Mesendoderm (in vitro differentiated cells): ENCODE data around the gene MBD6.
A peak's percentile ranks its signal among the peaks of the same experiment; 100 is the strongest.
"Not testable (repeated sequence)": the region's sequence is repeated elsewhere in the genome, so short reads cannot be mapped to it uniquely, and the experiment has no call there.

ENCODE experiments used
- DNase-seq: peaks from one replicate; pipeline ENCODE4 v3.0.0; 2013
- H2AK5ac ChIP-seq: 2 replicates; pipeline ENCODE4 v1.6.1; 2013; ENCODE audit warnings: low read length, inconsistent platforms
- H2BK120ac ChIP-seq: 2 replicates; pipeline ENCODE4 v1.6.1; 2013; ENCODE audit warnings: low read depth, mild to moderate bottlenecking, low read length, moderate library complexity, mixed read lengths
- H2BK15ac ChIP-seq: replicated peaks from 2 replicates; pipeline ENCODE4 v1.6.1; 2013; ENCODE audit warnings: low read depth, mild to moderate bottlenecking, moderate library complexity
- H2BK5ac ChIP-seq: 2 replicates; pipeline ENCODE4 v1.6.1; 2013; ENCODE audit warnings: low read length, inconsistent platforms
- H3K18ac ChIP-seq: 2 replicates; pipeline ENCODE4 v1.6.1; 2013; ENCODE audit warnings: mild to moderate bottlenecking, low read length, mixed read lengths
- H3K23ac ChIP-seq: one replicate; pipeline ENCODE4 v1.6.1; 2013; ENCODE audit warnings: low read length
- H3K27ac ChIP-seq: 2 replicates; pipeline ENCODE4 v1.5.1; 2013; ENCODE audit warnings: low read depth, mild to moderate bottlenecking, inconsistent platforms, low read length, moderate library complexity
- H3K27me3 ChIP-seq: 2 replicates; pipeline ENCODE4 v1.6.1; 2013; ENCODE audit warnings: low read length, control low read depth, mild to moderate bottlenecking, inconsistent platforms; ENCODE audit not compliant: insufficient read depth, poor library complexity
- H3K36me3 ChIP-seq: 2 replicates; pipeline ENCODE4 v1.6.1; 2013; ENCODE audit warnings: low read length, inconsistent platforms; ENCODE audit not compliant: control insufficient read depth, insufficient read depth
- H3K4ac ChIP-seq: one replicate; pipeline ENCODE4 v1.6.1; 2013; ENCODE audit warnings: low read depth, mild to moderate bottlenecking, low read length, moderate library complexity
- H3K4me1 ChIP-seq: 2 replicates; pipeline ENCODE4 v1.6.1; 2013; ENCODE audit warnings: low read depth, low read length, inconsistent platforms; ENCODE audit not compliant: control insufficient read depth
- H3K4me2 ChIP-seq: 2 replicates; pipeline ENCODE4 v1.6.1; 2013; ENCODE audit warnings: low read length
- H3K4me3 ChIP-seq: 2 replicates; pipeline ENCODE4 v1.5.1; 2013; ENCODE audit warnings: mild to moderate bottlenecking, low read length
- H3K56ac ChIP-seq: one replicate; pipeline ENCODE4 v1.6.1; 2013; ENCODE audit warnings: low read length
- H3K79me1 ChIP-seq: 2 replicates; pipeline ENCODE4 v1.6.1; 2013; ENCODE audit warnings: low read length, inconsistent platforms
- H3K79me2 ChIP-seq: 2 replicates; pipeline ENCODE4 v1.6.1; 2013; ENCODE audit warnings: mild to moderate bottlenecking, low read length; ENCODE audit not compliant: control insufficient read depth, insufficient read depth
- H3K9ac ChIP-seq: 2 replicates; pipeline ENCODE4 v1.6.1; 2013; ENCODE audit warnings: low read length, inconsistent platforms
- H4K5ac ChIP-seq: one replicate; pipeline ENCODE4 v1.6.1; 2013; ENCODE audit warnings: low read length
- H4K8ac ChIP-seq: one replicate; pipeline ENCODE4 v1.6.1; 2013; ENCODE audit warnings: low read depth, mild to moderate bottlenecking, control low read depth, low read length, moderate library complexity
- WGBS: extraction: QIAGEN DNeasy Blood & Tissue Kit; methylation state at CpG from one replicate; pipeline ENCODE4 v1.1.7; 2013; ENCODE audit warnings: low lambda C conversion rate, missing lambda C conversion rate; ENCODE audit not compliant: insufficient coverage; ENCODE audit errors: extremely low coverage; 5-methylcytosine and 5-hydroxymethylcytosine counted together

The MBD6 gene

GRCh38 chr12:57560516-57560915 is 37.9 kb downstream of the MBD6 start:
- no peak overlapping the region for H3K27ac ChIP-seq
- H3K18ac ChIP-seq, result no peak overlapping the region
- no peaks in the 10 kb centered on the region for H3K79me1 ChIP-seq
- H2AK5ac ChIP-seq, result no peak overlapping the region
- no peak overlapping the region for H2BK15ac ChIP-seq
- no peaks in the 10 kb centered on the region for H3K36me3 ChIP-seq
- H3K4ac ChIP-seq, result no peak overlapping the region
- H4K5ac ChIP-seq, result no peak overlapping the region
- H3K56ac ChIP-seq, result no peak overlapping the region
- no peaks in the 10 kb centered on the region for H3K27me3 ChIP-seq
- no peak overlapping the region for H2BK5ac ChIP-seq
- H3K4me2 ChIP-seq, result no peak overlapping the region
- no peak for DNase-seq
- H4K8ac ChIP-seq, result no peak overlapping the region
- H3K4me1 ChIP-seq, result no peaks in the 10 kb centered on the region
- H3K79me2 ChIP-seq, result no peaks in the 10 kb centered on the region
- H2BK120ac ChIP-seq, result no peak overlapping the region
- no peak overlapping the region for H3K23ac ChIP-seq
- no peak overlapping the region for H3K4me3 ChIP-seq
- no peak overlapping the region for H3K9ac ChIP-seq
- no CpG with 5 or more reads among the region's 2 CpGs for WGBS

GRCh38 chr12:57561117-57561516 is 38.5 kb downstream of the MBD6 start:
- not testable (repeated sequence) for H3K56ac ChIP-seq, H3K4me1 ChIP-seq, H2AK5ac ChIP-seq, H3K27me3 ChIP-seq, H2BK5ac ChIP-seq, DNase-seq, H3K4me2 ChIP-seq, H4K5ac ChIP-seq, H3K79me2 ChIP-seq, H3K18ac ChIP-seq, H4K8ac ChIP-seq, H3K4me3 ChIP-seq, H3K4ac ChIP-seq, H3K36me3 ChIP-seq, H3K9ac ChIP-seq, H2BK15ac ChIP-seq, H3K23ac ChIP-seq, H3K27ac ChIP-seq, H3K79me1 ChIP-seq, H2BK120ac ChIP-seq
- no CpG with 5 or more reads among the region's 1 CpG for WGBS

DNA sequence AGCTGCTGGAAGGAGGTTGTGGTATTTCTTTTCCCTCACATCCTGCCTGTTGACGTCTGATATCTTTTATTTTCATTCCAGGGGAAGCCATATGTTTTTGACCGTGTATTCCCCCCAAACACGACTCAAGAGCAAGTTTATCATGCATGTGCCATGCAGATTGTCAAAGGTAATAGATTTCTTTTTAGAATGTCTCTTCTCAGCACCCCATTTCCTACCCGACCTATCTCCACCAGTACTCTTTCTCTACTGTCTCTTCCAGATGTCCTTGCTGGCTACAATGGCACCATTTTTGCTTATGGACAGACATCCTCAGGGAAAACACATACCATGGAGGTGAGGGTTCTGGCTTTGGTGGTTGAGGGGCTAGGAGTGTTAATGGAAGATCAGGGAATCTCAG is 40.7 kb downstream of the MBD6 start:
- H2BK15ac ChIP-seq, result no peak overlapping the region
- no CpG with 5 or more reads among the region's 4 CpGs for WGBS
- no peak for DNase-seq
- H2BK120ac ChIP-seq, result no peak overlapping the region
- H3K27ac ChIP-seq, result no peak overlapping the region
- no peak overlapping the region for H4K8ac ChIP-seq
- no peaks in the 10 kb centered on the region for H3K27me3 ChIP-seq
- H3K79me1 ChIP-seq, result no peaks in the 10 kb centered on the region
- no peaks in the 10 kb centered on the region for H3K36me3 ChIP-seq
- no peaks in the 10 kb centered on the region for H3K4me1 ChIP-seq
- no peak overlapping the region for H3K4me3 ChIP-seq
- H3K4ac ChIP-seq, result no peak overlapping the region
- H2AK5ac ChIP-seq, result no peak overlapping the region
- H3K23ac ChIP-seq, result no peak overlapping the region
- H3K18ac ChIP-seq, result no peak overlapping the region
- no peaks in the 10 kb centered on the region for H3K79me2 ChIP-seq
- no peak overlapping the region for H4K5ac ChIP-seq
- no peak overlapping the region for H2BK5ac ChIP-seq
- no peak overlapping the region for H3K9ac ChIP-seq
- H3K4me2 ChIP-seq, result no peak overlapping the region
- no peak overlapping the region for H3K56ac ChIP-seq

DNA sequence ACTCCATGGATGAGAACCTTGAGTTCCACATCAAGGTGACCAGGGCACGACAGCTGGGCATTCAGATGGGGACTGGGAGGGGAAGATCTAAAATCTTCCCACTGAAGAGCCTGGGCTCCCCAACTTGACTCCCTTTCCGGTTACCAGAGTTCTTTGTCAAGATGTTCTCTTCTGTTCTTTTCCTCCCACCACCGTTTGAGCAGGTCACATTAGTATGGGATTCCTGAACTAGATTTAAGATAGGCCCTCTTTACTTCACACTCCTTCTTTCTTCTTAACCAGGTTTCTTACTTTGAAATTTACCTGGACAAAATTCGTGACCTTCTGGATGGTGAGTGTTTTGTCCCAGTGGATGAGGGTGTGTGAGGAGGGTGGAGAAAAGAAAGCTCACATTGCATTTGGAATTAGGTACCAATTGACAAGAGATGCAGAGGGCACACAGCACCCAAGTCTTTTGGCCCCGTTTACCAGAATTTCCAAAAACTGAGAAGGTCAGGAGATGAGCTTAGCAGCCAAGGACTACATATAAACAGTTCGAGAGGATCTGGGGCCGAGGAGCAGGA is 41.6 kb downstream of the MBD6 start:
- Histone ChIP-seq H3K36me3 (no peaks in the 10 kb centered on the region), H3K18ac (no peak overlapping the region), H3K4me2 (no peak overlapping the region), H3K9ac (no peak overlapping the region), H4K5ac (no peak overlapping the region), H2BK5ac (no peak overlapping the region), H2BK120ac (no peak overlapping the region), H3K4me1 (no peaks in the 10 kb centered on the region), H2BK15ac (no peak overlapping the region), H3K4me3 (no peak overlapping the region), H3K27me3 (no peaks in the 10 kb centered on the region), H3K56ac (no peak overlapping the region), H3K27ac (no peak overlapping the region), H3K79me2 (no peaks in the 10 kb centered on the region), H4K8ac (no peak overlapping the region), H3K23ac (peak overlapping the region; percentile 6), H3K79me1 (no peaks in the 10 kb centered on the region), H3K4ac (no peak overlapping the region), H2AK5ac (no peak overlapping the region)
- no peak for DNase-seq
- no CpG with 5 or more reads among the region's 7 CpGs for WGBS

DNA sequence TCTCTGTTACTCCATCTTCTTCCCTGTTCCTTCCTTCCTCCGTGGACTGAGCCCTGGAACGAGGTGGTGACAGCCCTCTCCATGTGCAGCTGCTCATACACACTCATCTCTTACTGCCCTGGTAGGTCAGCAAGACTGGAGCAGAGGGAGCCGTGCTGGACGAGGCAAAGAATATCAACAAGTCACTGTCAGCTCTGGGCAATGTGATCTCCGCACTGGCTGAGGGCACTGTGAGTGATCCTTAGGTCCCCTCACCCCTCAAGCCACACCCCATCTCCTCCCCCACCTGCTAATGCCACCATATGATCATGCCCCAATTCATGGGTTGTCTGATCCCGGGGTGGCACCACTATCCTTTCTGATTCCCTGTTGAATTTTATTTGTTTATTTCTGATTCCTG is 46.2 kb downstream of the MBD6 start:
- WGBS, result no CpG with 5 or more reads among the region's 6 CpGs
- no peak overlapping the region for H3K4me3 ChIP-seq

GRCh38 chr12:57569858-57570257 is 47.2 kb downstream of the MBD6 start:
- H2BK120ac ChIP-seq, result no peak overlapping the region
- H3K79me1 ChIP-seq, result no peaks in the 10 kb centered on the region
- no peak overlapping the region for H3K18ac ChIP-seq
- H4K5ac ChIP-seq, result no peak overlapping the region
- H4K8ac ChIP-seq, result no peak overlapping the region
- no peak for DNase-seq
- H3K9ac ChIP-seq, result no peak overlapping the region
- H3K27ac ChIP-seq, result no peak overlapping the region
- H3K4me3 ChIP-seq, result no peak overlapping the region
- H3K4ac ChIP-seq, result no peak overlapping the region
- WGBS, result no CpG with 5 or more reads among the region's 18 CpGs
- H3K27me3 ChIP-seq, result no peaks in the 10 kb centered on the region
- no peak overlapping the region for H3K56ac ChIP-seq
- no peaks in the 10 kb centered on the region for H3K79me2 ChIP-seq
- no peak overlapping the region for H3K23ac ChIP-seq
- no peaks in the 10 kb centered on the region for H3K4me1 ChIP-seq
- no peak overlapping the region for H2BK15ac ChIP-seq
- H3K36me3 ChIP-seq, result peaks cover 2% of the 10 kb centered on the region
- H3K4me2 ChIP-seq, result no peak overlapping the region
- H2AK5ac ChIP-seq, result no peak overlapping the region
- H2BK5ac ChIP-seq, result no peak overlapping the region

More for the DNA sequence above, 46.2 kb downstream of the MBD6 start:
- Histone ChIP-seq H3K27ac (no peak overlapping the region), H2BK120ac (no peak overlapping the region), H3K79me2 (no peaks in the 10 kb centered on the region), H3K56ac (no peak overlapping the region), H4K5ac (no peak overlapping the region), H3K18ac (no peak overlapping the region), H3K4me1 (no peaks in the 10 kb centered on the region), H2AK5ac (no peak overlapping the region), H3K4ac (no peak overlapping the region), H2BK15ac (no peak overlapping the region), H3K36me3 (peaks cover 2% of the 10 kb centered on the region), H2BK5ac (no peak overlapping the region), H3K4me2 (no peak overlapping the region), H3K23ac (no peak overlapping the region), H3K27me3 (no peaks in the 10 kb centered on the region), H3K79me1 (no peaks in the 10 kb centered on the region), H3K9ac (no peak overlapping the region), H4K8ac (no peak overlapping the region)
- no peak for DNase-seq
